Measurements from ENCODE around the gene LTBP1. TPM values are rescaled to one million over a fixed set of nuclear protein-coding genes. Genes with fewer than 3 reads are reported as not detected.

Gene LTBP1
- total and polyA plus RNA-seq, 10 of the 15 experiments (the other 5 are each of a cell fraction or from before 2014, with no cell fraction given): 0.01 to 0.28 (median 0.12) TPM; not detected in 2

DNA sequence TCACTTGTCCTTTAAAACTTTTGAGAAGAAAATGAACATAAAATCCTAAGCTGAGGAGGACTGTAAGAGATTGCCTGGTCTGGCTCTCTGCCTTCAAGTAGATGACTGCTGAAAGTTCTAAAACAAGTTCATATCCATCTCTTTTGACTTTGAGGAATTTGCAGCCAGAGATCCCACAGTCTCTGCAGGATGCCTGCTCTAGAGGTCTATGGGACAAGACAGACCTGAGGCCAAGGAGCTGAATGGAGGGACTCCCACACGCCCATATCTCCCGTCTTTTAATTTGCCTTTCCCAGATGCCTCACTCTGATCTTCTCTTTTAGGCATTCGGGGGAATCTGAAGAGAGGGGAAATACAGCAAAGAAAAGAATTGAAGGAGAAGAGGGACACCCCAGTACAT is 273.8 kb downstream of the LTBP1 start:
- ChIA-PET RAD21 (ENCODE audit: unreplicated experiment) (no interaction called here), POLR2A (no interaction called here), CTCF (no interaction called here), SMC1A (ENCODE audit: uncharacterized antibody, unreplicated experiment) (no interaction called here)
- no peak overlapping the region for H2AFZ ChIP-seq (ENCODE audit: control insufficient read depth, low read depth, low read length)
- H4K20me1 ChIP-seq (ENCODE audit: control insufficient read depth, insufficient read depth): no peaks in the 10 kb centered on the region
- H3K79me2 ChIP-seq (ENCODE audit: control insufficient read depth, insufficient read depth, low read length): no peaks in the 10 kb centered on the region
- no peak for FAIRE-seq
- H3K4me3 ChIP-seq: no peak overlapping the region
- intact Hi-C loops (cut with micrococcal nuclease; ENCODE audit: unreplicated experiment) (no loop called here), in situ Hi-C loops (cut with MboI) (no loop called here)
- WGBS (ENCODE audit: insufficient coverage, insufficient replicate concordance, low lambda C conversion rate, missing lambda C conversion rate): 55% methylated on average over 3 of the region's 3 CpGs
- TF ChIP-seq NRF1 (conservative IDR thresholded peaks at IDR 0.05; ENCODE audit: low read depth, low read length) (no peak), TARDBP (IDR thresholded peaks at IDR 0.05; ENCODE audit: borderline replicate concordance) (no peak), ZNF217 (IDR thresholded peaks at IDR 0.05) (no peak), ATF7 (IDR thresholded peaks at IDR 0.05; ENCODE audit: low read depth) (no peak), ZNF24 (IDR thresholded peaks at IDR 0.05) (no peak), FOXK2 (IDR thresholded peaks at IDR 0.05) (no peak), PML (IDR thresholded peaks at IDR 0.05; ENCODE audit: low read length) (no peak), ZNF274 (IDR thresholded peaks at IDR 0.05; ENCODE audit: insufficient read depth, insufficient read length) (no peak), ESRRA (IDR thresholded peaks at IDR 0.05; ENCODE audit: low read length) (no peak), SPI1 (IDR thresholded peaks at IDR 0.05; ENCODE audit: borderline replicate concordance, insufficient read depth, low read depth, low read length) (no peak), SIN3A (IDR thresholded peaks at IDR 0.05; ENCODE audit: low read depth, low read length) (no peak), RELA (IDR thresholded peaks at IDR 0.05; ENCODE audit: borderline replicate concordance, partially characterized antibody) (no peak), MTA2 (IDR thresholded peaks at IDR 0.05; ENCODE audit: low read depth) (no peak), MEF2A (IDR thresholded peaks at IDR 0.05; ENCODE audit: insufficient read depth, low read depth, low read length) (no peak), TCF12 (IDR thresholded peaks at IDR 0.05; ENCODE audit: low read depth, low read length) (no peak), CHD1 (IDR thresholded peaks at IDR 0.05; ENCODE audit: low read depth, low read length) (no peak), RCOR1 (conservative IDR thresholded peaks at IDR 0.05; ENCODE audit: low read depth, low read length) (no peak)
- TF ChIP-seq, protein P1, sequence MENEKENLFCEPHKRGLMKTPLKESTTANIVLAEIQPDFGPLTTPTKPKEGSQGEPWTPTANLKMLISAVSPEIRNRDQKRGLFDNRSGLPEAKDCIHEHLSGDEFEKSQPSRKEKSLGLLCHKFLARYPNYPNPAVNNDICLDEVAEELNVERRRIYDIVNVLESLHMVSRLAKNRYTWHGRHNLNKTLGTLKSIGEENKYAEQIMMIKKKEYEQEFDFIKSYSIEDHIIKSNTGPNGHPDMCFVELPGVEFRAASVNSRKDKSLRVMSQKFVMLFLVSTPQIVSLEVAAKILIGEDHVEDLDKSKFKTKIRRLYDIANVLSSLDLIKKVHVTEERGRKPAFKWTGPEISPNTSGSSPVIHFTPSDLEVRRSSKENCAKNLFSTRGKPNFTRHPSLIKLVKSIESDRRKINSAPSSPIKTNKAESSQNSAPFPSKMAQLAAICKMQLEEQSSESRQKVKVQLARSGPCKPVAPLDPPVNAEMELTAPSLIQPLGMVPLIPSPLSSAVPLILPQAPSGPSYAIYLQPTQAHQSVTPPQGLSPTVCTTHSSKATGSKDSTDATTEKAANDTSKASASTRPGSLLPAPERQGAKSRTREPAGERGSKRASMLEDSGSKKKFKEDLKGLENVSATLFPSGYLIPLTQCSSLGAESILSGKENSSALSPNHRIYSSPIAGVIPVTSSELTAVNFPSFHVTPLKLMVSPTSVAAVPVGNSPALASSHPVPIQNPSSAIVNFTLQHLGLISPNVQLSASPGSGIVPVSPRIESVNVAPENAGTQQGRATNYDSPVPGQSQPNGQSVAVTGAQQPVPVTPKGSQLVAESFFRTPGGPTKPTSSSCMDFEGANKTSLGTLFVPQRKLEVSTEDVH (IDR thresholded peaks at IDR 0.05; ENCODE audit: low read depth, partially characterized antibody): no peak
- TF ChIP-seq, protein P2, sequence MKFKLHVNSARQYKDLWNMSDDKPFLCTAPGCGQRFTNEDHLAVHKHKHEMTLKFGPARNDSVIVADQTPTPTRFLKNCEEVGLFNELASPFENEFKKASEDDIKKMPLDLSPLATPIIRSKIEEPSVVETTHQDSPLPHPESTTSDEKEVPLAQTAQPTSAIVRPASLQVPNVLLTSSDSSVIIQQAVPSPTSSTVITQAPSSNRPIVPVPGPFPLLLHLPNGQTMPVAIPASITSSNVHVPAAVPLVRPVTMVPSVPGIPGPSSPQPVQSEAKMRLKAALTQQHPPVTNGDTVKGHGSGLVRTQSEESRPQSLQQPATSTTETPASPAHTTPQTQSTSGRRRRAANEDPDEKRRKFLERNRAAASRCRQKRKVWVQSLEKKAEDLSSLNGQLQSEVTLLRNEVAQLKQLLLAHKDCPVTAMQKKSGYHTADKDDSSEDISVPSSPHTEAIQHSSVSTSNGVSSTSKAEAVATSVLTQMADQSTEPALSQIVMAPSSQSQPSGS (IDR thresholded peaks at IDR 0.05; ENCODE audit: low read length): no peak
- TF ChIP-seq, protein P3, sequence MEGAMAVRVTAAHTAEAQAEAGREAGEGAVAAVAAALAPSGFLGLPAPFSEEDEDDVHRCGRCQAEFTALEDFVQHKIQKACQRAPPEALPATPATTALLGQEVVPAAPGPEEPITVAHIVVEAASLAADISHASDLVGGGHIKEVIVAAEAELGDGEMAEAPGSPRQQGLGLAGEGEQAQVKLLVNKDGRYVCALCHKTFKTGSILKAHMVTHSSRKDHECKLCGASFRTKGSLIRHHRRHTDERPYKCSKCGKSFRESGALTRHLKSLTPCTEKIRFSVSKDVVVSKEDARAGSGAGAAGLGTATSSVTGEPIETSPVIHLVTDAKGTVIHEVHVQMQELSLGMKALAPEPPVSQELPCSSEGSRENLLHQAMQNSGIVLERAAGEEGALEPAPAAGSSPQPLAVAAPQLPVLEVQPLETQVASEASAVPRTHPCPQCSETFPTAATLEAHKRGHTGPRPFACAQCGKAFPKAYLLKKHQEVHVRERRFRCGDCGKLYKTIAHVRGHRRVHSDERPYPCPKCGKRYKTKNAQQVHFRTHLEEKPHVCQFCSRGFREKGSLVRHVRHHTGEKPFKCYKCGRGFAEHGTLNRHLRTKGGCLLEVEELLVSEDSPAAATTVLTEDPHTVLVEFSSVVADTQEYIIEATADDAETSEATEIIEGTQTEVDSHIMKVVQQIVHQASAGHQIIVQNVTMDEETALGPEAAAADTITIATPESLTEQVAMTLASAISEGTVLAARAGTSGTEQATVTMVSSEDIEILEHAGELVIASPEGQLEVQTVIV (IDR thresholded peaks at IDR 0.05; ENCODE audit: borderline replicate concordance, partially characterized antibody): no peak
- H3K9ac ChIP-seq (ENCODE audit: control insufficient read depth, insufficient read depth, low read length): no peak overlapping the region
- DNase-seq (ENCODE audit: low read depth, low spot score): no peak
- no peak overlapping the region for H3K4me2 ChIP-seq (ENCODE audit: control insufficient read depth, insufficient read depth)
- ATAC-seq: no peak
- peaks cover 0 to 8% of the 10 kb centered on the region in 2 experiments; a peak in 3 of 4 replicates for H3K27me3 ChIP-seq (replicated peaks in 1 of 2; ENCODE audit: control insufficient read depth in 2 of 2, insufficient read depth in 2 of 2, low read length in 1 of 2)
- no peak overlapping the region for H3K27ac ChIP-seq (ENCODE audit: control insufficient read depth, insufficient read depth)
- H3K9me3 ChIP-seq (replicated peaks; ENCODE audit: control insufficient read depth, insufficient read depth, low read length): no peaks in the 10 kb centered on the region
- H3K4me1 ChIP-seq (ENCODE audit: control insufficient read depth, insufficient read depth, low read length): no peaks in the 10 kb centered on the region
- H3K36me3 ChIP-seq (ENCODE audit: control insufficient read depth in 2 of 2, insufficient read depth in 2 of 2, low read length in 1 of 2): no peaks in the 10 kb centered on the region
- BruUV-seq (replicated peaks): no TSS peak

All from GM12878 (cell line).